Peyer's patch (tissue), 4 donors: ENCODE measurements around the gene PDE4B. TPM values are rescaled to one million over a fixed set of nuclear protein-coding genes. Genes with fewer than 3 reads are reported as not detected.

Source experiments
- DNase-seq, 3 donors: peaks; one replicate each; pipeline ENCODE4 v3.0.0-alpha.2; 2017 to 2019
- H3K27ac ChIP-seq, 4 donors: fragments of 200-600 bp; sonication (generic); one replicate each; pipeline ENCODE4 v1.5.1; 2016 to 2019
- H3K27me3 ChIP-seq, 2 donors: fragments of 200-600 bp; sonication (generic); one replicate each; pipeline ENCODE4 v1.5.1; 2019
- H3K36me3 ChIP-seq, 3 donors: fragments of 200-600 bp; sonication (generic); one replicate each; pipeline ENCODE4 v1.5.1; 2016 to 2019
- H3K4me1 ChIP-seq, 4 donors: fragments of 200-600 bp; sonication (generic); one replicate each; pipeline ENCODE4 v1.5.1; 2016 to 2019
- H3K4me3 ChIP-seq, 4 donors: fragments of 200-600 bp; sonication (generic); 1 replicate in 3 of 4; 2 replicates in 1 of 4; pipeline ENCODE4 v1.5.1; 2016 to 2019; ENCODE audit warnings: mild to moderate bottlenecking in 1 of 4
- H3K9me3 ChIP-seq, 4 donors: fragments of 200-600 bp; sonication (generic); one replicate each; pipeline ENCODE4 v1.5.1; 2016 to 2019; ENCODE audit warnings: mild to moderate bottlenecking in 1 of 4
- CTCF ChIP-seq, 6 experiments: fragments of 450-650 bp in 4 of 6; fragments of 200-600 bp in 2 of 6; sonication (generic) in 1 of 6; IDR thresholded peaks; one replicate each; pipeline ENCODE4 v1.5.1; 2017 to 2019; ENCODE audit warnings: antibody characterized with exemption in 6 of 6, mild to moderate bottlenecking in 3 of 6, moderate library complexity in 1 of 6
- POLR2A ChIP-seq, 2 donors: fragments of 450-650 bp; IDR thresholded peaks; one replicate each; pipeline ENCODE4 v1.5.1; 2017; ENCODE audit warnings: antibody characterized with exemption in 2 of 2, mild to moderate bottlenecking in 2 of 2, moderate library complexity in 2 of 2
- total RNA-seq, 4 donors: library from RNA; depleted of rRNA; stranded (reverse); fragments of >200 nt; gene quantifications; one replicate each; pipeline ENCODE4 v1.1.0, GENCODE V29; 2016

Gene PDE4B
- total RNA-seq, 4 donors from 2014 or later, result 2.1 to 96.6 (median 9.6) TPM

DNA sequence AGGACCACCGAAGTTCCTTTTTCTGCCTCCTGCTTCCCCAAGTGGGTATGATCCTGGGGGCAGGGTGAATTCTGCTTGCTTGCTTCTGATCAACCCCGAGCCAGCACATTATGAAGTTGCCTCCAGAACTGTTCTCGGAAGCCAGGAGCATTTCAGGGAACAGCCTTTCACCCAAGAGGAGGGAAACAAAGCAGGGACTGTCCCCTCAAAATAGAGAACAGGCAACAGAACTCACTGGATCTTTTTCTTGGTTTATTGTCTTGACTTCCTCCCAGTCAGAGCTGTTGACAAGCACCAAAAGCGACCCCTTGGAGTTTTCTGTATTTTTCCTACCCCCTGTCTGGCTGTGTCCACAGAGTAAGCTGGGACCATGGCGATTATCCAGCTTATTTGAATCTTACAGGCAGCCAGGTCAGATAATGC, 482.9 kb downstream of the PDE4B start:
- Histone ChIP-seq H3K9me3 (no peaks in the 10 kb centered on the region), H3K27ac (peak overlapping the region in 3 of 4 donors; percentile 3 to 72 (median 54)), H3K36me3 (no peaks in the 10 kb centered on the region), H3K27me3 (no peaks in the 10 kb centered on the region), H3K4me1 (peaks cover 0 to 15% (median 13%) of the 10 kb centered on the region in 4 donors), H3K4me3 (no peak overlapping the region)
- TF ChIP-seq POLR2A (IDR thresholded peaks at IDR 0.05) (no peak), CTCF (IDR thresholded peaks at IDR 0.05) (no peak)
- DNase-seq, result no peak

DNA sequence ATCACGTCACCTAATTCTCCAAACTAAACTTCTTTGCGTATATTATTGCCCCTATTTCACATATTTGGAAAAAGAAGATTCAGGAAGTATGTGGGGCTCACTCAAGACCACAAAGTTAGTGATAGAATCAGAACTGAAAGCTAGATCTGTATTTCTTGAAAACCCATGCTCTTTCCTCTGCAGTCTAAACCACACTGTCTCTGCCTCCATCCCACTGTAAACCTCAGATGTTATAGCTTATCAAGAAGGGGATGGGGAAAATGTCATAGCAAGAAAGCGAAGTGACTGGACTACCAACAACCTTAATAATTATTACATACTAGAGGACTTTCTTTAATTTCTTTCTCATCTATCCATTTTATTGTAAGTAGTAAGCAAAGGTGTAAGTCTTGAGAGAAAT, 483.5 kb downstream of the PDE4B start:
- DNase-seq, result no peak
- TF ChIP-seq CTCF (IDR thresholded peaks at IDR 0.05), result no peak
- Histone ChIP-seq H3K27me3 (no peaks in the 10 kb centered on the region), H3K36me3 (no peaks in the 10 kb centered on the region), H3K27ac (peak overlapping the region in 3 of 4 donors; percentile 3 to 72 (median 54)), H3K4me1 (peaks cover 0 to 15% (median 13%) of the 10 kb centered on the region in 4 donors), H3K4me3 (no peak overlapping the region), H3K9me3 (no peaks in the 10 kb centered on the region)

DNA sequence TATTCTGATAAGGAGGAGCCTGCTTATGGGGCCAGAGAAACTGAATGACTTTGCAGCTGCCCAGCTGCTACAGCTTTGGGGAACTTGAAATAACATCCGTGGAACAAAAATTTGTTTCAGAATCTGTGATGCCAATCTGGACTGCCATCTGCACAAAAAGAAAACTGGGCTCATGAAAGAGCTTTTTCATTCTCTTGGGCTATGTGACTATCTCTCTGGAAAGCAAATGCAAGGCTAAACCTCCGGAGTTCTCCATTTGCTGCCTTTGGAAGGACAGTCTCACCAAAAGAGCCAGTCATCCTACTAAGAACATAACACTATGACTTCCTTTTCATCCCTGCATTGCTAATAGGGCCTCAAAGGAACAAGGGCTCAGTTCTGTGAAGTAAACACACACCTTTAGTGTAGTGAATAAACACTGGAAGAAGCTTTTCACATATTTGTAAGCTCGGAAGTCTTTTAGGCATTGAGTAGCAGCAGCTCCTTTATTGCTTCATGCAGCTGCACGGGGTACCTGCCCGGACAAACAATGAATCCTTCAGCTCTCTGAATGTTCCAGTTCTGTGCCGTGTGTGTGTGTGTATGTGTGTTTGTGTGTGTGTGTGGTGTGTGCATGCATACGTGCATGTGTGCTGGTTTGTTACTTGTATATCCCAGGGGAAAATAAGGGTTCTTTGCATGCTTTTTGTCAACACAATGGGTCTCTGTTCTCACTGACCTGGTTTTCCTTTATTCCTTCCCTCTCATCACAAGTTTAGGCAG, 485.7 kb downstream of the PDE4B start:
- Histone ChIP-seq H3K36me3 (no peaks in the 10 kb centered on the region), H3K27me3 (no peaks in the 10 kb centered on the region), H3K4me1 (peaks cover 0 to 25% (median 8%) of the 10 kb centered on the region in 4 donors), H3K27ac (peak overlapping the region in 2 of 4 donors; percentile 10 to 62), H3K9me3 (no peaks in the 10 kb centered on the region), H3K4me3 (no peak overlapping the region)
- TF ChIP-seq CTCF (IDR thresholded peaks at IDR 0.05), result no peak
- TF ChIP-seq POLR2A (IDR thresholded peaks at IDR 0.05), result no peak
- no peak for DNase-seq

GRCh38 chr1:66281808-66282207, 489.1 kb downstream of the PDE4B start:
- no peak for TF ChIP-seq CTCF (IDR thresholded peaks at IDR 0.05)
- no peak for TF ChIP-seq POLR2A (IDR thresholded peaks at IDR 0.05)
- peak overlapping the region in 2 of 4 donors; percentile 21 to 28 for H3K27ac ChIP-seq

DNA sequence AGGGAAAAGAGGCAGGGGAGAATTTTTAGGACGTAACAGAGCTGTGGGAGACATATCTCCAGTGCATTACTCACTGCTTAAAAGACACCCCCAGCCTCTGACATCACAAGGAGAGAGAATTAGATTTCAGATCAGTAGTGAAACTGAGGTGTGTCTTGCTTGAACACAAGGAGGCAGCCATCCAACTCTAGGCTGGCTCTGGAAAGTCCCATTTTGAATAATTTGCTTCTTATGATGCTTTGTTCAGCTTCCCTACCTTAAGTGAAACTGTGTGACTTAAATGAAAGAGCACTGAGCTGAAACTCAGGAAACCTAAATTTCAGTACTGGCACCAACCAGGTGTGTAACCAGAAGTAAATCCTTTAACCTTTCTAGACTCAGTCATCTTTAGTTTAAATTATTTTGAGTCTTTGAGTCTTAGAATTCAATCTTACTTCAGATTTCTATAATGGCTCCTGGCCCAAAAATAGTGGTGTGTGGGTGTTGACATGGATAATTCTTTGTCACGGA, 489.7 kb downstream of the PDE4B start:
- TF ChIP-seq POLR2A (IDR thresholded peaks at IDR 0.05), result no peak
- TF ChIP-seq CTCF (IDR thresholded peaks at IDR 0.05), result peak in 2 of 6 experiments; percentile 11 to 25
- Histone ChIP-seq H3K36me3 (no peaks in the 10 kb centered on the region), H3K4me1 (peaks cover 0 to 16% (median 0%) of the 10 kb centered on the region in 4 donors), H3K4me3 (no peak overlapping the region), H3K9me3 (no peaks in the 10 kb centered on the region), H3K27me3 (no peaks in the 10 kb centered on the region), H3K27ac (peak overlapping the region in 3 of 4 donors; percentile 7 to 55 (median 21))
- DNase-seq, result peak in 2 of 3 donors; percentile 55 to 72

More at GRCh38 chr1:66281808-66282207, 489.1 kb downstream of the PDE4B start:
- peaks cover 0 to 16% (median 0%) of the 10 kb centered on the region in 4 donors for H3K4me1 ChIP-seq
- no peaks in the 10 kb centered on the region for H3K36me3 ChIP-seq
- no peaks in the 10 kb centered on the region for H3K9me3 ChIP-seq
- H3K4me3 ChIP-seq, result no peak overlapping the region
- H3K27me3 ChIP-seq, result no peaks in the 10 kb centered on the region
- no peak for DNase-seq
